ENCODE data around the gene MAP2K6.

Gene MAP2K6

GRCh38 chr17:69540356-69540755, 125.9 kb downstream of the MAP2K6 start:
- H3K27ac ChIP-seq (ENCODE audit: low read length): no peak overlapping the region
- H3K4me1 ChIP-seq (ENCODE audit: control insufficient read depth in 1 of 2, insufficient read depth in 2 of 2, low read length in 2 of 2): no peaks in the 10 kb centered on the region
- H3K9me3 ChIP-seq (ENCODE audit: control insufficient read depth in 1 of 2, low read length in 2 of 2): no peaks in the 10 kb centered on the region
- H3K4me3 ChIP-seq (ENCODE audit: low read depth in 1 of 2, low read length in 2 of 2): no peak overlapping the region
- no peaks in the 10 kb centered on the region for H3K27me3 ChIP-seq (ENCODE audit: low read depth, low read length)
- peaks cover 0 to 6% of the 10 kb centered on the region in 2 donors for H3K36me3 ChIP-seq (ENCODE audit: control insufficient read depth in 1 of 2, insufficient read depth in 2 of 2, low read length in 2 of 2)

GRCh38 chr17:69547230-69547629, 132.7 kb downstream of the MAP2K6 start:
- H3K36me3 ChIP-seq (ENCODE audit: control insufficient read depth in 1 of 2, insufficient read depth in 2 of 2, low read length in 2 of 2): no peaks in the 10 kb centered on the region
- no peak overlapping the region for H3K4me3 ChIP-seq (ENCODE audit: low read depth in 1 of 2, low read length in 2 of 2)
- H3K27me3 ChIP-seq (ENCODE audit: low read depth, low read length): no peaks in the 10 kb centered on the region
- H3K9me3 ChIP-seq (ENCODE audit: control insufficient read depth in 1 of 2, low read length in 2 of 2): no peaks in the 10 kb centered on the region
- H3K27ac ChIP-seq (ENCODE audit: low read length): no peak overlapping the region
- no peaks in the 10 kb centered on the region for H3K4me1 ChIP-seq (ENCODE audit: control insufficient read depth in 1 of 2, insufficient read depth in 2 of 2, low read length in 2 of 2)

GRCh38 chr17:69547947-69548346, 133.4 kb downstream of the MAP2K6 start:
- Histone ChIP-seq H3K27ac (ENCODE audit: low read length) (no peak overlapping the region), H3K4me3 (ENCODE audit: low read depth in 1 of 2, low read length in 2 of 2) (no peak overlapping the region), H3K9me3 (ENCODE audit: control insufficient read depth in 1 of 2, low read length in 2 of 2) (peaks cover 0 to 2% of the 10 kb centered on the region in 2 donors), H3K4me1 (ENCODE audit: control insufficient read depth in 1 of 2, insufficient read depth in 2 of 2, low read length in 2 of 2) (no peaks in the 10 kb centered on the region), H3K27me3 (ENCODE audit: low read depth, low read length) (no peaks in the 10 kb centered on the region), H3K36me3 (ENCODE audit: control insufficient read depth in 1 of 2, insufficient read depth in 2 of 2, low read length in 2 of 2) (peaks cover 0 to 2% of the 10 kb centered on the region in 2 donors)

GRCh38 chr17:69551212-69552010, 136.9 kb downstream of the MAP2K6 start:
- H3K36me3 ChIP-seq (ENCODE audit: control insufficient read depth in 1 of 2, insufficient read depth in 2 of 2, low read length in 2 of 2): peaks cover 7 to 11% of the 10 kb centered on the region in 2 donors
- H3K27ac ChIP-seq (ENCODE audit: low read length): no peak overlapping the region
- H3K9me3 ChIP-seq (ENCODE audit: control insufficient read depth in 1 of 2, low read length in 2 of 2): peaks cover 0 to 11% of the 10 kb centered on the region in 2 donors
- H3K4me1 ChIP-seq (ENCODE audit: control insufficient read depth in 1 of 2, insufficient read depth in 2 of 2, low read length in 2 of 2): no peaks in the 10 kb centered on the region
- H3K4me3 ChIP-seq (ENCODE audit: low read depth in 1 of 2, low read length in 2 of 2): no peak overlapping the region
- H3K27me3 ChIP-seq (ENCODE audit: low read depth, low read length): no peaks in the 10 kb centered on the region

- no peaks in the 10 kb centered on the region for H3K4me1 ChIP-seq (ENCODE audit: control insufficient read depth in 1 of 2, insufficient read depth in 2 of 2, low read length in 2 of 2)
- H3K9me3 ChIP-seq (ENCODE audit: control insufficient read depth in 1 of 2, low read length in 2 of 2): peaks cover 0 to 11% of the 10 kb centered on the region in 2 donors
- no peak overlapping the region for H3K4me3 ChIP-seq (ENCODE audit: low read depth in 1 of 2, low read length in 2 of 2)
- H3K36me3 ChIP-seq (ENCODE audit: control insufficient read depth in 1 of 2, insufficient read depth in 2 of 2, low read length in 2 of 2): peaks cover 7 to 11% of the 10 kb centered on the region in 2 donors
- no peaks in the 10 kb centered on the region for H3K27me3 ChIP-seq (ENCODE audit: low read depth, low read length)
- no peak overlapping the region for H3K27ac ChIP-seq (ENCODE audit: low read length)
These were observed 138.6 kb downstream of the MAP2K6 start for GRCh38 chr17:69552986-69553667.

- Histone ChIP-seq H3K4me3 (ENCODE audit: low read depth in 1 of 2, low read length in 2 of 2) (no peak overlapping the region), H3K9me3 (ENCODE audit: control insufficient read depth in 1 of 2, low read length in 2 of 2) (peaks cover 0 to 11% of the 10 kb centered on the region in 2 donors), H3K4me1 (ENCODE audit: control insufficient read depth in 1 of 2, insufficient read depth in 2 of 2, low read length in 2 of 2) (no peaks in the 10 kb centered on the region), H3K27me3 (ENCODE audit: low read depth, low read length) (no peaks in the 10 kb centered on the region), H3K27ac (ENCODE audit: low read length) (no peak overlapping the region), H3K36me3 (ENCODE audit: control insufficient read depth in 1 of 2, insufficient read depth in 2 of 2, low read length in 2 of 2) (peaks cover 7 to 11% of the 10 kb centered on the region in 2 donors)
These were observed 140.6 kb downstream of the MAP2K6 start for GRCh38 chr17:69555056-69555455.

- H3K9me3 ChIP-seq (ENCODE audit: control insufficient read depth in 1 of 2, low read length in 2 of 2): peaks cover 0 to 11% of the 10 kb centered on the region in 2 donors
- peaks cover 7 to 11% of the 10 kb centered on the region in 2 donors for H3K36me3 ChIP-seq (ENCODE audit: control insufficient read depth in 1 of 2, insufficient read depth in 2 of 2, low read length in 2 of 2)
- no peaks in the 10 kb centered on the region for H3K4me1 ChIP-seq (ENCODE audit: control insufficient read depth in 1 of 2, insufficient read depth in 2 of 2, low read length in 2 of 2)
- H3K27me3 ChIP-seq (ENCODE audit: low read depth, low read length): no peaks in the 10 kb centered on the region
- H3K4me3 ChIP-seq (ENCODE audit: low read depth in 1 of 2, low read length in 2 of 2): no peak overlapping the region
- H3K27ac ChIP-seq (ENCODE audit: low read length): no peak overlapping the region
These were observed 142.8 kb downstream of the MAP2K6 start for GRCh38 chr17:69557339-69557738.

GRCh38 chr17:69558796-69559195, 144.3 kb downstream of the MAP2K6 start:
- H3K4me3 ChIP-seq (ENCODE audit: low read depth in 1 of 2, low read length in 2 of 2): no peak overlapping the region
- H3K27me3 ChIP-seq (ENCODE audit: low read depth, low read length): no peaks in the 10 kb centered on the region
- H3K9me3 ChIP-seq (ENCODE audit: control insufficient read depth in 1 of 2, low read length in 2 of 2): peaks cover 0 to 4% of the 10 kb centered on the region in 2 donors
- H3K4me1 ChIP-seq (ENCODE audit: control insufficient read depth in 1 of 2, insufficient read depth in 2 of 2, low read length in 2 of 2): no peaks in the 10 kb centered on the region
- H3K27ac ChIP-seq (ENCODE audit: low read length): no peak overlapping the region
- peaks cover 0 to 4% of the 10 kb centered on the region in 2 donors for H3K36me3 ChIP-seq (ENCODE audit: control insufficient read depth in 1 of 2, insufficient read depth in 2 of 2, low read length in 2 of 2)

GRCh38 chr17:69560987-69561441, 146.5 kb downstream of the MAP2K6 start:
- no peak overlapping the region for H3K27ac ChIP-seq (ENCODE audit: low read length)
- no peaks in the 10 kb centered on the region for H3K36me3 ChIP-seq (ENCODE audit: control insufficient read depth in 1 of 2, insufficient read depth in 2 of 2, low read length in 2 of 2)
- H3K4me1 ChIP-seq (ENCODE audit: control insufficient read depth in 1 of 2, insufficient read depth in 2 of 2, low read length in 2 of 2): no peaks in the 10 kb centered on the region
- H3K4me3 ChIP-seq (ENCODE audit: low read depth in 1 of 2, low read length in 2 of 2): no peak overlapping the region
- no peaks in the 10 kb centered on the region for H3K9me3 ChIP-seq (ENCODE audit: control insufficient read depth in 1 of 2, low read length in 2 of 2)
- no peaks in the 10 kb centered on the region for H3K27me3 ChIP-seq (ENCODE audit: low read depth, low read length)

- H3K9me3 ChIP-seq (ENCODE audit: control insufficient read depth in 1 of 2, low read length in 2 of 2): no peaks in the 10 kb centered on the region
- H3K27ac ChIP-seq (ENCODE audit: low read length): no peak overlapping the region
- H3K4me1 ChIP-seq (ENCODE audit: control insufficient read depth in 1 of 2, insufficient read depth in 2 of 2, low read length in 2 of 2): no peaks in the 10 kb centered on the region
- H3K36me3 ChIP-seq (ENCODE audit: control insufficient read depth in 1 of 2, insufficient read depth in 2 of 2, low read length in 2 of 2): no peaks in the 10 kb centered on the region
- no peaks in the 10 kb centered on the region for H3K27me3 ChIP-seq (ENCODE audit: low read depth, low read length)
- no peak overlapping the region for H3K4me3 ChIP-seq (ENCODE audit: low read depth in 1 of 2, low read length in 2 of 2)
These were observed 147.0 kb downstream of the MAP2K6 start for GRCh38 chr17:69561462-69561861.

GRCh38 chr17:69565447-69565846, 150.9 kb downstream of the MAP2K6 start:
- Histone ChIP-seq H3K4me1 (ENCODE audit: control insufficient read depth in 1 of 2, insufficient read depth in 2 of 2, low read length in 2 of 2) (no peaks in the 10 kb centered on the region), H3K27me3 (ENCODE audit: low read depth, low read length) (no peaks in the 10 kb centered on the region), H3K9me3 (ENCODE audit: control insufficient read depth in 1 of 2, low read length in 2 of 2) (no peaks in the 10 kb centered on the region), H3K4me3 (ENCODE audit: low read depth in 1 of 2, low read length in 2 of 2) (no peak overlapping the region), H3K27ac (ENCODE audit: low read length) (no peak overlapping the region), H3K36me3 (ENCODE audit: control insufficient read depth in 1 of 2, insufficient read depth in 2 of 2, low read length in 2 of 2) (no peaks in the 10 kb centered on the region)
